ENCODE results near the gene GP5. TPM values are rescaled to one million over a fixed set of nuclear protein-coding genes. Genes with fewer than 3 reads are reported as not detected.

The GP5 gene
- total RNA-seq, 1 experiment from 2014 or later = 0.09 TPM

DNA sequence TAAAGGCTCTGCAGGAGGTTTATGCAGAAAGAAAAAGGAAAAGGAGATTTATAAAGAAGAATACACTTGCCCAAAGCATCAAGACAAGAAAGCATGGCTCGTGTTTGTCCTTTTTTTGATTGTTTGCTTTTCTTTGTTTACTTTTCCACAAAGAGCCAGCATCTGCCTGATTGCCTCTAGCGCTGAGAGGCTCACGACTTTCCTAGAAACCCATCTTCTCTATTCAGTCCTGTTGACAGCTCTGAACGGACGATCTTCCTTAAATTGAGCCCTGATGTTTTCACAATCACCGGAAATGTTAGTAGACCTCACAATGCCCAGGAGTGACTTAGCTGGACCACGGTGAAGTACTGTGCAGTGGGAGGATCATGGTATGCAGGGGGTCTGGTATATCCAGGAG is 12.4 kb downstream of the GP5 start (continued):
- TF ChIP-seq, protein P1, sequence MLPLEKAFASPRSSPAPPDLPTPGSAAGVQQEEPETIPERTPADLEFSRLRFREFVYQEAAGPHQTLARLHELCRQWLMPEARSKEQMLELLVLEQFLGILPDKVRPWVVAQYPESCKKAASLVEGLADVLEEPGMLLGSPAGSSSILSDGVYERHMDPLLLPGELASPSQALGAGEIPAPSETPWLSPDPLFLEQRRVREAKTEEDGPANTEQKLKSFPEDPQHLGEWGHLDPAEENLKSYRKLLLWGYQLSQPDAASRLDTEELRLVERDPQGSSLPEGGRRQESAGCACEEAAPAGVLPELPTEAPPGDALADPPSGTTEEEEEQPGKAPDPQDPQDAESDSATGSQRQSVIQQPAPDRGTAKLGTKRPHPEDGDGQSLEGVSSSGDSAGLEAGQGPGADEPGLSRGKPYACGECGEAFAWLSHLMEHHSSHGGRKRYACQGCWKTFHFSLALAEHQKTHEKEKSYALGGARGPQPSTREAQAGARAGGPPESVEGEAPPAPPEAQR (CRISPR knock-in tag; IDR thresholded peaks at IDR 0.05) = no peak

DNA sequence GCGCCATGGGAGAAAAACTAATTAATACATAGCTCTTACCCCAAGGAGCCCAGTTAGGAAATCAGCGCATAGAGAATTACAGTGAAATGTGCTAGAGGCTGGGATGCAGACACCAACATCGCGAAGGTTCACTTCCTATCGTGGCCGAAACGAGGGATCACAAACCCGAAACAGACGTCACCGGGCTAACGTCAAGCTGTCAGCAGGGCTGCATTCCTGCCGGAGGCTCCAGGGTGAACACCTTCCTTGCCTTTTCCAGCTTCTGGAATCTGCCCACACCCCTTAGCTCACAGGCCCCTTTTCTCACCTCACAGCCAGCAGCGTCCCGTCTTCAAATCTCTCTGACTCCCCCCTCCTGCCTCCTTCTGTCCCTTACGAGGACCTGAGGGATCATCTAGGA is 13.0 kb downstream of the GP5 start:
- H3K4me1 Mint-ChIP-seq = peaks cover 31% of the 10 kb centered on the region
- H3K27ac Mint-ChIP-seq = no peak overlapping the region
- peaks cover 9% of the 10 kb centered on the region for H3K36me3 Mint-ChIP-seq
- CTCF ChIA-PET = interaction anchor here (1.1 to 1.5 kb wide), 2 partner anchors 11 to 52 kb away, joined by 3 to 5 read pairs; no protein-coding TSS in a partner anchor
- DNase-seq (ENCODE audit: low spot score) (no peak), ATAC-seq (no peak)
- POLR2A ChIA-PET = no interaction called here
- TF ChIP-seq ZNF138 (CRISPR knock-in tag; conservative IDR thresholded peaks at IDR 0.05) = no peak
- TF ChIP-seq, protein P2, sequence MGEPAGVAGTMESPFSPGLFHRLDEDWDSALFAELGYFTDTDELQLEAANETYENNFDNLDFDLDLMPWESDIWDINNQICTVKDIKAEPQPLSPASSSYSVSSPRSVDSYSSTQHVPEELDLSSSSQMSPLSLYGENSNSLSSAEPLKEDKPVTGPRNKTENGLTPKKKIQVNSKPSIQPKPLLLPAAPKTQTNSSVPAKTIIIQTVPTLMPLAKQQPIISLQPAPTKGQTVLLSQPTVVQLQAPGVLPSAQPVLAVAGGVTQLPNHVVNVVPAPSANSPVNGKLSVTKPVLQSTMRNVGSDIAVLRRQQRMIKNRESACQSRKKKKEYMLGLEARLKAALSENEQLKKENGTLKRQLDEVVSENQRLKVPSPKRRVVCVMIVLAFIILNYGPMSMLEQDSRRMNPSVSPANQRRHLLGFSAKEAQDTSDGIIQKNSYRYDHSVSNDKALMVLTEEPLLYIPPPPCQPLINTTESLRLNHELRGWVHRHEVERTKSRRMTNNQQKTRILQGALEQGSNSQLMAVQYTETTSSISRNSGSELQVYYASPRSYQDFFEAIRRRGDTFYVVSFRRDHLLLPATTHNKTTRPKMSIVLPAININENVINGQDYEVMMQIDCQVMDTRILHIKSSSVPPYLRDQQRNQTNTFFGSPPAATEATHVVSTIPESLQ (CRISPR knock-in tag; IDR thresholded peaks at IDR 0.05) = no peak
- TF ChIP-seq HMGA2 (CRISPR knock-in tag; IDR thresholded peaks at IDR 0.05) = no peak
- TF ChIP-seq TP53 (CRISPR knock-in tag; IDR thresholded peaks at IDR 0.05) = no peak
- TF ChIP-seq CBFB (CRISPR knock-in tag; IDR thresholded peaks at IDR 0.05; ENCODE audit: low read depth) = no peak
- TF ChIP-seq, protein P3, sequence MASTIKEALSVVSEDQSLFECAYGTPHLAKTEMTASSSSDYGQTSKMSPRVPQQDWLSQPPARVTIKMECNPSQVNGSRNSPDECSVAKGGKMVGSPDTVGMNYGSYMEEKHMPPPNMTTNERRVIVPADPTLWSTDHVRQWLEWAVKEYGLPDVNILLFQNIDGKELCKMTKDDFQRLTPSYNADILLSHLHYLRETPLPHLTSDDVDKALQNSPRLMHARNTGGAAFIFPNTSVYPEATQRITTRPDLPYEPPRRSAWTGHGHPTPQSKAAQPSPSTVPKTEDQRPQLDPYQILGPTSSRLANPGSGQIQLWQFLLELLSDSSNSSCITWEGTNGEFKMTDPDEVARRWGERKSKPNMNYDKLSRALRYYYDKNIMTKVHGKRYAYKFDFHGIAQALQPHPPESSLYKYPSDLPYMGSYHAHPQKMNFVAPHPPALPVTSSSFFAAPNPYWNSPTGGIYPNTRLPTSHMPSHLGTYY (CRISPR knock-in tag; IDR thresholded peaks at IDR 0.05) = no peak
- no peak for TF ChIP-seq MXD4 (CRISPR knock-in tag; IDR thresholded peaks at IDR 0.05; ENCODE audit: borderline replicate concordance)
- no peak for TF ChIP-seq ETV6 (CRISPR knock-in tag; IDR thresholded peaks at IDR 0.05)
- no peak for TF ChIP-seq ZNF416 (CRISPR knock-in tag; IDR thresholded peaks at IDR 0.05)
- no peak for TF ChIP-seq TEAD4 (CRISPR knock-in tag; IDR thresholded peaks at IDR 0.05)
- no peak for TF ChIP-seq ELF4 (CRISPR knock-in tag; IDR thresholded peaks at IDR 0.05; ENCODE audit: low read depth)
- no peak for TF ChIP-seq EMX1 (CRISPR knock-in tag; IDR thresholded peaks at IDR 0.05)
- TF ChIP-seq CREM (CRISPR knock-in tag; IDR thresholded peaks at IDR 0.05) = no peak
- H3K4me3 Mint-ChIP-seq = no peak overlapping the region
- peaks cover 18% of the 10 kb centered on the region for H3K9me3 Mint-ChIP-seq
- peaks cover 7% of the 10 kb centered on the region; the same call in 1 of the 2 replicates for H3K27me3 Mint-ChIP-seq (ENCODE audit: low read depth)

DNA sequence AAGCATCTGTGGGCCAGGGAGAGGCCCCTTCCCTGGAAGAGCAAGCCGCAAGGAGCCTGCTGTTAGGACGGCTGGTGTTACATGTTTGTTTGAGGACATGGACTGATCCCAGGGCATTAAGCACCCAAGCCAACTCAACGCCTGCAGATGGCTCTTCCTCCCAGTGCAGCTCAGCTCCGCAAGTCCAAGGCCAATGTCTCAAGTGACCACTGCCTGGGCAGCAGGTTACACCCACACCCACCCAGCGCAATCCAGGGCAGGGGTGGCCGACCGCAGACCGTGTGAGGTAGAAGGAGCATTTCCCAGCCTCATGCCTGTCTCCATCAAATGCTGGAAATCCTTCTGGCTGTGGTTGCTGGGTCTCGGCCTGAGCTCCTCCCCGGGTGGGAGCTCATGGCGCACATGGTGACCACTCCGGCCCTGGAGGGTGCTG is 14.5 kb downstream of the GP5 start:
- Mint-ChIP-seq H3K27ac (no peak overlapping the region), H3K4me3 (no peak overlapping the region), H3K4me1 (peaks cover 43% of the 10 kb centered on the region), H3K27me3 (ENCODE audit: low read depth) (no peaks in the 10 kb centered on the region; the same call in 1 of the 2 replicates), H3K36me3 (no peaks in the 10 kb centered on the region; the same call in 1 of the 2 replicates), H3K9me3 (peaks cover 3% of the 10 kb centered on the region)
- DNase-seq (ENCODE audit: low spot score) = no peak
- ChIA-PET CTCF (interaction anchor here (2.7 kb wide), 1 partner anchor 41 kb away, joined by 9 read pairs; no protein-coding TSS in a partner anchor), POLR2A (no interaction called here)
- no peak for ATAC-seq
- TF ChIP-seq, protein P4, sequence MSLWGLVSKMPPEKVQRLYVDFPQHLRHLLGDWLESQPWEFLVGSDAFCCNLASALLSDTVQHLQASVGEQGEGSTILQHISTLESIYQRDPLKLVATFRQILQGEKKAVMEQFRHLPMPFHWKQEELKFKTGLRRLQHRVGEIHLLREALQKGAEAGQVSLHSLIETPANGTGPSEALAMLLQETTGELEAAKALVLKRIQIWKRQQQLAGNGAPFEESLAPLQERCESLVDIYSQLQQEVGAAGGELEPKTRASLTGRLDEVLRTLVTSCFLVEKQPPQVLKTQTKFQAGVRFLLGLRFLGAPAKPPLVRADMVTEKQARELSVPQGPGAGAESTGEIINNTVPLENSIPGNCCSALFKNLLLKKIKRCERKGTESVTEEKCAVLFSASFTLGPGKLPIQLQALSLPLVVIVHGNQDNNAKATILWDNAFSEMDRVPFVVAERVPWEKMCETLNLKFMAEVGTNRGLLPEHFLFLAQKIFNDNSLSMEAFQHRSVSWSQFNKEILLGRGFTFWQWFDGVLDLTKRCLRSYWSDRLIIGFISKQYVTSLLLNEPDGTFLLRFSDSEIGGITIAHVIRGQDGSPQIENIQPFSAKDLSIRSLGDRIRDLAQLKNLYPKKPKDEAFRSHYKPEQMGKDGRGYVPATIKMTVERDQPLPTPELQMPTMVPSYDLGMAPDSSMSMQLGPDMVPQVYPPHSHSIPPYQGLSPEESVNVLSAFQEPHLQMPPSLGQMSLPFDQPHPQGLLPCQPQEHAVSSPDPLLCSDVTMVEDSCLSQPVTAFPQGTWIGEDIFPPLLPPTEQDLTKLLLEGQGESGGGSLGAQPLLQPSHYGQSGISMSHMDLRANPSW (CRISPR knock-in tag; conservative IDR thresholded peaks at IDR 0.05; ENCODE audit: low read depth) = no peak
- TF ChIP-seq, protein P5, sequence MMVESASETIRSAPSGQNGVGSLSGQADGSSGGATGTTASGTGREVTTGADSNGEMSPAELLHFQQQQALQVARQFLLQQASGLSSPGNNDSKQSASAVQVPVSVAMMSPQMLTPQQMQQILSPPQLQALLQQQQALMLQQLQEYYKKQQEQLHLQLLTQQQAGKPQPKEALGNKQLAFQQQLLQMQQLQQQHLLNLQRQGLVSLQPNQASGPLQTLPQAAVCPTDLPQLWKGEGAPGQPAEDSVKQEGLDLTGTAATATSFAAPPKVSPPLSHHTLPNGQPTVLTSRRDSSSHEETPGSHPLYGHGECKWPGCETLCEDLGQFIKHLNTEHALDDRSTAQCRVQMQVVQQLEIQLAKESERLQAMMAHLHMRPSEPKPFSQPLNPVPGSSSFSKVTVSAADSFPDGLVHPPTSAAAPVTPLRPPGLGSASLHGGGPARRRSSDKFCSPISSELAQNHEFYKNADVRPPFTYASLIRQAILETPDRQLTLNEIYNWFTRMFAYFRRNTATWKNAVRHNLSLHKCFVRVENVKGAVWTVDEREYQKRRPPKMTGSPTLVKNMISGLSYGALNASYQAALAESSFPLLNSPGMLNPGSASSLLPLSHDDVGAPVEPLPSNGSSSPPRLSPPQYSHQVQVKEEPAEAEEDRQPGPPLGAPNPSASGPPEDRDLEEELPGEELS (CRISPR knock-in tag; IDR thresholded peaks at IDR 0.05) = no peak
- TF ChIP-seq ATF1 (CRISPR knock-in tag; IDR thresholded peaks at IDR 0.05) = no peak
- TF ChIP-seq PRRX2 (CRISPR knock-in tag; IDR thresholded peaks at IDR 0.05) = no peak
- TF ChIP-seq ZNF396 (CRISPR knock-in tag; IDR thresholded peaks at IDR 0.05; ENCODE audit: borderline replicate concordance) = no peak
- TF ChIP-seq, protein P6, sequence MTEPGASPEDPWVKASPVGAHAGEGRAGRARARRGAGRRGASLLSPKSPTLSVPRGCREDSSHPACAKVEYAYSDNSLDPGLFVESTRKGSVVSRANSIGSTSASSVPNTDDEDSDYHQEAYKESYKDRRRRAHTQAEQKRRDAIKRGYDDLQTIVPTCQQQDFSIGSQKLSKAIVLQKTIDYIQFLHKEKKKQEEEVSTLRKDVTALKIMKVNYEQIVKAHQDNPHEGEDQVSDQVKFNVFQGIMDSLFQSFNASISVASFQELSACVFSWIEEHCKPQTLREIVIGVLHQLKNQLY (CRISPR knock-in tag; IDR thresholded peaks at IDR 0.05) = no peak
- no peak for TF ChIP-seq ZNF671 (CRISPR knock-in tag; IDR thresholded peaks at IDR 0.05)
- TF ChIP-seq CREB1 (CRISPR knock-in tag; IDR thresholded peaks at IDR 0.05) = no peak
- TF ChIP-seq ZNF317 (CRISPR knock-in tag; IDR thresholded peaks at IDR 0.05; ENCODE audit: borderline replicate concordance, low read depth) = no peak
- no peak for TF ChIP-seq ZNF423 (CRISPR knock-in tag; IDR thresholded peaks at IDR 0.05)
- TF ChIP-seq, protein P7, sequence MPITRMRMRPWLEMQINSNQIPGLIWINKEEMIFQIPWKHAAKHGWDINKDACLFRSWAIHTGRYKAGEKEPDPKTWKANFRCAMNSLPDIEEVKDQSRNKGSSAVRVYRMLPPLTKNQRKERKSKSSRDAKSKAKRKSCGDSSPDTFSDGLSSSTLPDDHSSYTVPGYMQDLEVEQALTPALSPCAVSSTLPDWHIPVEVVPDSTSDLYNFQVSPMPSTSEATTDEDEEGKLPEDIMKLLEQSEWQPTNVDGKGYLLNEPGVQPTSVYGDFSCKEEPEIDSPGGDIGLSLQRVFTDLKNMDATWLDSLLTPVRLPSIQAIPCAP (CRISPR knock-in tag; IDR thresholded peaks at IDR 0.05) = no peak

All from WTC11 (cell line).